ENCODE measurements around the gene ERC2. TPM values are rescaled to one million over a fixed set of nuclear protein-coding genes. Genes with fewer than 3 reads are reported as not detected.
A peak's percentile ranks its signal among the peaks of the same experiment; 100 is the strongest.

The ERC2 gene
- total and polyA plus RNA-seq, 2 donors (not counting 1 experiment from before 2014, with no cell fraction given) = 0.14 to 0.17 TPM

- no peak overlapping the region for H3K4me2 ChIP-seq (ENCODE audit: extremely low read depth, insufficient read depth, low read length)
- no peaks in the 10 kb centered on the region for H4K20me1 ChIP-seq (ENCODE audit: control insufficient read depth, extremely low read depth, insufficient read depth, low read length)
- no peaks in the 10 kb centered on the region for H3K36me3 ChIP-seq (ENCODE audit: control insufficient read depth, insufficient read depth, low read length)
- no peak overlapping the region for H3K9ac ChIP-seq (ENCODE audit: insufficient read depth, low read length)
- H3K27me3 ChIP-seq (ENCODE audit: control insufficient read depth, insufficient read depth, low read length) = no peaks in the 10 kb centered on the region
- H3K27ac ChIP-seq (ENCODE audit: insufficient read depth, low read length) = no peak overlapping the region
- H3K4me3 ChIP-seq (replicated peaks in 1 of 4; ENCODE audit: control extremely low read depth in 1 of 4, insufficient read depth in 1 of 4, low read depth in 3 of 4, low read length in 4 of 4) = no peak overlapping the region
- no peaks in the 10 kb centered on the region for H3K9me3 ChIP-seq (ENCODE audit: control insufficient read depth, insufficient read depth, low read depth, low read length)
- no peaks in the 10 kb centered on the region for H3K79me2 ChIP-seq (ENCODE audit: control insufficient read depth, insufficient read depth, low read length)
- H2AFZ ChIP-seq (ENCODE audit: low read length) = no peak overlapping the region
- TF ChIP-seq CTCF (conservative IDR thresholded peaks at IDR 0.05 in 1 of 2, IDR thresholded peaks at IDR 0.05 in 1 of 2; ENCODE audit: low read depth in 1 of 2, low read length in 2 of 2) (no peak), EZH2 (IDR thresholded peaks at IDR 0.05; ENCODE audit: low read length, missing control alignments) (no peak)
- H3K4me1 ChIP-seq (ENCODE audit: control insufficient read depth, extremely low read depth, insufficient read depth, low read length) = no peaks in the 10 kb centered on the region
- DNase-seq (ENCODE audit: low read depth in 2 of 2) = no peak
Measured at GRCh38 chr3:56089739-56090138, 378.5 kb downstream of the ERC2 start.

GRCh38 chr3:56087451-56088053, 380.7 kb downstream of the ERC2 start:
- Histone ChIP-seq H4K20me1 (ENCODE audit: control insufficient read depth, extremely low read depth, insufficient read depth, low read length) (no peaks in the 10 kb centered on the region), H3K4me1 (ENCODE audit: control insufficient read depth, extremely low read depth, insufficient read depth, low read length) (no peaks in the 10 kb centered on the region), H3K9me3 (ENCODE audit: control insufficient read depth, insufficient read depth, low read depth, low read length) (no peaks in the 10 kb centered on the region), H3K4me3 (replicated peaks in 1 of 4; ENCODE audit: control extremely low read depth in 1 of 4, insufficient read depth in 1 of 4, low read depth in 3 of 4, low read length in 4 of 4) (no peak overlapping the region), H3K27ac (ENCODE audit: insufficient read depth, low read length) (no peak overlapping the region), H3K9ac (ENCODE audit: insufficient read depth, low read length) (no peak overlapping the region), H3K4me2 (ENCODE audit: extremely low read depth, insufficient read depth, low read length) (no peak overlapping the region), H3K79me2 (ENCODE audit: control insufficient read depth, insufficient read depth, low read length) (no peaks in the 10 kb centered on the region), H3K27me3 (ENCODE audit: control insufficient read depth, insufficient read depth, low read length) (no peaks in the 10 kb centered on the region), H2AFZ (ENCODE audit: low read length) (peak overlapping the region; percentile 52), H3K36me3 (ENCODE audit: control insufficient read depth, insufficient read depth, low read length) (no peaks in the 10 kb centered on the region)
- no peak for TF ChIP-seq EZH2 (IDR thresholded peaks at IDR 0.05; ENCODE audit: low read length, missing control alignments)
- TF ChIP-seq CTCF (conservative IDR thresholded peaks at IDR 0.05 in 1 of 2, IDR thresholded peaks at IDR 0.05 in 1 of 2; ENCODE audit: low read depth in 1 of 2, low read length in 2 of 2) = no peak
- no peak for DNase-seq (ENCODE audit: low read depth in 2 of 2)

GRCh38 chr3:56086355-56086754, 381.9 kb downstream of the ERC2 start:
- no peaks in the 10 kb centered on the region for H3K4me1 ChIP-seq (ENCODE audit: control insufficient read depth, extremely low read depth, insufficient read depth, low read length)
- no peaks in the 10 kb centered on the region for H3K27me3 ChIP-seq (ENCODE audit: control insufficient read depth, insufficient read depth, low read length)
- H3K79me2 ChIP-seq (ENCODE audit: control insufficient read depth, insufficient read depth, low read length) = no peaks in the 10 kb centered on the region
- no peak overlapping the region for H3K4me3 ChIP-seq (replicated peaks in 1 of 4; ENCODE audit: control extremely low read depth in 1 of 4, insufficient read depth in 1 of 4, low read depth in 3 of 4, low read length in 4 of 4)
- TF ChIP-seq EZH2 (IDR thresholded peaks at IDR 0.05; ENCODE audit: low read length, missing control alignments) (no peak), CTCF (conservative IDR thresholded peaks at IDR 0.05 in 1 of 2, IDR thresholded peaks at IDR 0.05 in 1 of 2; ENCODE audit: low read depth in 1 of 2, low read length in 2 of 2) (no peak)
- no peak overlapping the region for H3K27ac ChIP-seq (ENCODE audit: insufficient read depth, low read length)
- peak; percentile 46 to 47 for DNase-seq (ENCODE audit: low read depth in 2 of 2)
- no peaks in the 10 kb centered on the region for H4K20me1 ChIP-seq (ENCODE audit: control insufficient read depth, extremely low read depth, insufficient read depth, low read length)
- H3K9me3 ChIP-seq (ENCODE audit: control insufficient read depth, insufficient read depth, low read depth, low read length) = no peaks in the 10 kb centered on the region
- no peaks in the 10 kb centered on the region for H3K36me3 ChIP-seq (ENCODE audit: control insufficient read depth, insufficient read depth, low read length)
- H3K9ac ChIP-seq (ENCODE audit: insufficient read depth, low read length) = no peak overlapping the region
- H2AFZ ChIP-seq (ENCODE audit: low read length) = no peak overlapping the region
- H3K4me2 ChIP-seq (ENCODE audit: extremely low read depth, insufficient read depth, low read length) = no peak overlapping the region

All from fibroblast of lung (primary cell).